ENCODE measurements around the gene PRRT2. TPM values are rescaled to one million over a fixed set of nuclear protein-coding genes. Genes with fewer than 3 reads are reported as not detected.

PRRT2 gene
- total and polyA plus RNA-seq, 10 of the 15 experiments (the other 5 are each of a cell fraction or from before 2014, with no cell fraction given) = 0.08 to 0.49 (median 0.12) TPM; not detected in 4

DNA sequence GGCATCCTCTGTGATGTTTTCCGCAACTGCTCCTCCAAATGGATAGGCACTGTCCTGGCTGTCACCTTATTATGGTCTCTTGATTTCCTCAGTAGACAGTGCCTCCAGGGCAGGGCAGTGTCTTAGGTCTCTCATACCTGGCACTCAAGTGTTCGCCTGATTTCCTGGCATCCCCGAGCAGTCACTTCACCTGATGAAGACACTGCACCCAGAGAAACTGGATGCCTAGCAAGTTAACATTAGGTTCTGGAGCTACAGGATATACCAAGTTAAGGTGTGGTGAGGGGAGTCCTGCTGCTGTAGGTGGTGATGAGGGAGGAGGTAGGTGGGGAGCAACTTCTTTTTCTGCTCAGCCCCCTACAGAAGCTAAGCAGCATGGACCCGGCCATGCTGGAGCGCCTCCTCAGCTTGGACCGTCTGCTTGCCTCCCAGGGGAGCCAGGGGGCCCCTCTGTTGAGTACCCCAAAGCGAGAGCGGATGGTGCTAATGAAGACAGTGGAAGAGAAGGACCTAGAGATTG is 9.5 kb upstream of the PRRT2 start:
- in situ Hi-C loops (cut with MboI) = no loop called here

DNA sequence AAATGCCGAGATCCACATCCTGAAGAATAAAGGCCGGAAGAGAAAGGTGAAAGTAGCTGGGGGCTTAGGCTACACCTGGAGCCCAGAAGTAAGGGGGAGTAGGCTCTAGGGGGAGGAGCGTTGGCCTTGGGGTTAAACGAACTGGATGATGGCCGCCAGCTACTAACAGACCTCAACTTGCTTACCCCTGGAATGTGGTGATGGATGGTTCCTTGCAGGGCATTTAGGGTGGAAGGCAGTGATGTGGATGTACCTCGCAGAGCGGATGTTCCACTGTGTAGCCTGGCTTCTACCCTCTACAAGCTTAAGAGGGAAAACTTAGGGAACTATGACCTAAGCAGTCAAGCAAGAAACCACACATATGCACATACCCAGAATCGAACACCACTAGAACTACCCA is 8.0 kb upstream of the PRRT2 start:
- no TSS peak for BruUV-seq (replicated peaks)
- Histone ChIP-seq H3K79me2 (ENCODE audit: control insufficient read depth, insufficient read depth, low read length) (peaks cover 27% of the 10 kb centered on the region), H4K20me1 (ENCODE audit: control insufficient read depth, insufficient read depth) (no peaks in the 10 kb centered on the region), H3K27me3 (replicated peaks in 1 of 2; ENCODE audit: control insufficient read depth in 2 of 2, insufficient read depth in 2 of 2, low read length in 1 of 2) (no peaks in the 10 kb centered on the region), H3K36me3 (ENCODE audit: control insufficient read depth in 2 of 2, insufficient read depth in 2 of 2, low read length in 1 of 2) (peaks cover 25 to 36% of the 10 kb centered on the region in 2 experiments), H3K4me3 (peak overlapping the region; percentile 73; the same call in 1 of the 2 replicates), H3K9me3 (replicated peaks; ENCODE audit: control insufficient read depth, insufficient read depth, low read length) (no peaks in the 10 kb centered on the region), H2AFZ (ENCODE audit: control insufficient read depth, low read depth, low read length) (no peak overlapping the region), H3K27ac (ENCODE audit: control insufficient read depth, insufficient read depth) (peak overlapping the region; percentile 91), H3K4me1 (ENCODE audit: control insufficient read depth, insufficient read depth, low read length) (peaks cover 13% of the 10 kb centered on the region), H3K4me2 (ENCODE audit: control insufficient read depth, insufficient read depth) (peak overlapping the region; percentile 85), H3K9ac (ENCODE audit: control insufficient read depth, insufficient read depth, low read length) (peak overlapping the region; percentile 92; the same call in 1 of the 2 replicates)
- FAIRE-seq (no peak), ATAC-seq (no peak), DNase-seq (ENCODE audit: low read depth, low spot score) (no peak)
- in situ Hi-C loops (cut with MboI) (no loop called here), intact Hi-C loops (cut with micrococcal nuclease; ENCODE audit: unreplicated experiment) (no loop called here)
- POLR2A ChIA-PET = interaction anchor here (0.8 to 2.1 kb wide), 8 partner anchors 9 to 169 kb away, joined by 3 to 24 read pairs (median 6); partner anchors contain the start of genes KIF22, MVP and TAOK2
- 37% methylated on average over 8 of the region's 8 CpGs for WGBS (ENCODE audit: insufficient coverage, insufficient replicate concordance, low lambda C conversion rate, missing lambda C conversion rate)
- CTCF ChIA-PET = interaction anchor here (0.5 to 2.9 kb wide), 10 partner anchors 12 to 169 kb away, joined by 3 to 24 read pairs (median 6); partner anchors contain the start of genes KIF22, MVP and PAGR1
- RAD21 ChIA-PET (ENCODE audit: unreplicated experiment) = interaction anchor here (0.8 to 1.4 kb wide), 5 partner anchors 12 to 72 kb away, joined by 3 to 5 read pairs (median 4); partner anchors contain the start of genes KIF22 and PAGR1
- SMC1A ChIA-PET (ENCODE audit: uncharacterized antibody, unreplicated experiment) = interaction anchor here (0.6 to 4.6 kb wide), 10 partner anchors 11 to 81 kb away, joined by 3 to 38 read pairs (median 4); partner anchors contain the start of genes KIF22, MVP and PAGR1
- TF ChIP-seq EED (IDR thresholded peaks at IDR 0.05; ENCODE audit: low read depth) (0 out of 2 replicates have a peak, but pooled peaks have one; percentile 30), POLR2AphosphoS2 (IDR thresholded peaks at IDR 0.05; ENCODE audit: low read depth, low read length) (peak; percentile 15; the same call in 1 of the 2 replicates), ZNF24 (IDR thresholded peaks at IDR 0.05) (0 out of 2 replicates have a peak, but pooled peaks have one; percentile 25), ASH2L (IDR thresholded peaks at IDR 0.05; ENCODE audit: borderline replicate concordance, low read depth) (no peak)

More for the DNA sequence above, 9.5 kb upstream of the PRRT2 start:
- ATAC-seq = no peak
- Histone ChIP-seq H3K36me3 (ENCODE audit: control insufficient read depth in 2 of 2, insufficient read depth in 2 of 2, low read length in 1 of 2) (peaks cover 31 to 33% of the 10 kb centered on the region in 2 experiments), H3K4me3 (no peak overlapping the region), H3K9ac (ENCODE audit: control insufficient read depth, insufficient read depth, low read length) (no peak overlapping the region), H3K79me2 (ENCODE audit: control insufficient read depth, insufficient read depth, low read length) (peaks cover 12% of the 10 kb centered on the region), H3K4me1 (ENCODE audit: control insufficient read depth, insufficient read depth, low read length) (peaks cover 7% of the 10 kb centered on the region), H3K27ac (ENCODE audit: control insufficient read depth, insufficient read depth) (no peak overlapping the region), H3K9me3 (replicated peaks; ENCODE audit: control insufficient read depth, insufficient read depth, low read length) (no peaks in the 10 kb centered on the region), H4K20me1 (ENCODE audit: control insufficient read depth, insufficient read depth) (no peaks in the 10 kb centered on the region), H3K27me3 (replicated peaks in 1 of 2; ENCODE audit: control insufficient read depth in 2 of 2, insufficient read depth in 2 of 2, low read length in 1 of 2) (no peaks in the 10 kb centered on the region), H3K4me2 (ENCODE audit: control insufficient read depth, insufficient read depth) (no peak overlapping the region), H2AFZ (ENCODE audit: control insufficient read depth, low read depth, low read length) (no peak overlapping the region)
- DNase-seq (ENCODE audit: low read depth, low spot score) = no peak
- no peak for FAIRE-seq
- ChIA-PET CTCF (interaction anchor here (0.6 to 2.9 kb wide), 4 partner anchors 10 to 230 kb away, joined by 3 to 24 read pairs (median 4); partner anchors contain the start of gene KIF22), POLR2A (interaction anchor here (1.3 to 1.6 kb wide), 3 partner anchors 12 to 19 kb away, joined by 3 to 4 read pairs (median 3); partner anchors contain the start of gene KIF22), SMC1A (ENCODE audit: uncharacterized antibody, unreplicated experiment) (interaction anchor here (1.6 to 4.6 kb wide), 3 partner anchors 10 to 44 kb away, joined by 3 to 38 read pairs (median 5); partner anchors contain the start of genes KIF22 and PAGR1), RAD21 (ENCODE audit: unreplicated experiment) (interaction anchor here (1.3 to 1.5 kb wide), 2 partner anchors 12 to 46 kb away, joined by 3 to 5 read pairs; partner anchors contain the start of gene KIF22)
- BruUV-seq (replicated peaks) = no TSS peak
- WGBS (ENCODE audit: insufficient coverage, insufficient replicate concordance, low lambda C conversion rate, missing lambda C conversion rate) = 95% methylated on average over 8 of the region's 8 CpGs
- intact Hi-C loops (cut with micrococcal nuclease; ENCODE audit: unreplicated experiment) = no loop called here
- TF ChIP-seq MTA2 (IDR thresholded peaks at IDR 0.05; ENCODE audit: low read depth) = no peak
- TF ChIP-seq NR2C1 (IDR thresholded peaks at IDR 0.05) = no peak
- TF ChIP-seq CEBPB (IDR thresholded peaks at IDR 0.05; ENCODE audit: borderline replicate concordance in 1 of 2, low read depth in 2 of 2, low read length in 2 of 2) = no peak
- no peak for TF ChIP-seq TAF1 (IDR thresholded peaks at IDR 0.05; ENCODE audit: borderline replicate concordance, low read depth, low read length)
- no peak for TF ChIP-seq SMARCA5 (IDR thresholded peaks at IDR 0.05)
- TF ChIP-seq MYB (IDR thresholded peaks at IDR 0.05; ENCODE audit: borderline replicate concordance, low read depth, low read length) = no peak
- TF ChIP-seq POLR2A (IDR thresholded peaks at IDR 0.05; ENCODE audit: low read depth, low read length) = peak; percentile 32; the same call in 1 of the 2 replicates

Measured in GM12878 (cell line).